ENCODE data around the gene CGN.
A peak's percentile ranks its signal among the peaks of the same experiment; 100 is the strongest.

CGN gene

GRCh38 chr1:151549199-151549598, 38.0 kb downstream of the CGN start:
- DNase-seq (ENCODE audit: low read depth in 2 of 2): no peak

GRCh38 chr1:151553659-151554058, 42.5 kb downstream of the CGN start:
- no peak for DNase-seq (ENCODE audit: low read depth in 2 of 2)

- no peak for DNase-seq (ENCODE audit: low read depth in 2 of 2)
Observed at GRCh38 chr1:151556052-151556451, 44.9 kb downstream of the CGN start.

GRCh38 chr1:151562661-151563060, 51.5 kb downstream of the CGN start:
- DNase-seq (ENCODE audit: low read depth in 2 of 2): no peak

GRCh38 chr1:151563376-151563775, 52.2 kb downstream of the CGN start:
- DNase-seq (ENCODE audit: low read depth in 2 of 2): no peak

- DNase-seq (ENCODE audit: low read depth in 2 of 2): no peak
Observed at GRCh38 chr1:151565502-151566189, 54.5 kb downstream of the CGN start.

- DNase-seq (ENCODE audit: low read depth in 2 of 2): no peak
Observed at GRCh38 chr1:151568626-151569088, 57.5 kb downstream of the CGN start.

GRCh38 chr1:151570819-151571218, 59.6 kb downstream of the CGN start:
- no peak for DNase-seq (ENCODE audit: low read depth in 2 of 2)

GRCh38 chr1:151574575-151575529, 63.7 kb downstream of the CGN start:
- peak; percentile 13 for DNase-seq (ENCODE audit: low read depth in 2 of 2)

- no peak for DNase-seq (ENCODE audit: low read depth in 2 of 2)
Observed at GRCh38 chr1:151577173-151577572, 66.0 kb downstream of the CGN start.

- no peak for DNase-seq (ENCODE audit: low read depth in 2 of 2)
Observed at GRCh38 chr1:151578941-151579340, 67.8 kb downstream of the CGN start.

- DNase-seq (ENCODE audit: low read depth in 2 of 2): no peak
Observed at GRCh38 chr1:151579436-151580225, 68.4 kb downstream of the CGN start.

- DNase-seq (ENCODE audit: low read depth in 2 of 2): no peak
Observed at GRCh38 chr1:151581451-151581850, 70.3 kb downstream of the CGN start.

GRCh38 chr1:151581921-151582320, 70.7 kb downstream of the CGN start:
- DNase-seq (ENCODE audit: low read depth in 2 of 2): no peak

- DNase-seq (ENCODE audit: low read depth in 2 of 2): no peak
Observed at GRCh38 chr1:151583796-151584195, 72.6 kb downstream of the CGN start.

GRCh38 chr1:151584278-151584677, 73.1 kb downstream of the CGN start:
- DNase-seq (ENCODE audit: low read depth in 2 of 2): no peak

- no peak for DNase-seq (ENCODE audit: low read depth in 2 of 2)
Observed at GRCh38 chr1:151584780-151585179, 73.6 kb downstream of the CGN start.

GRCh38 chr1:151585622-151586021, 74.4 kb downstream of the CGN start:
- no peak for DNase-seq (ENCODE audit: low read depth in 2 of 2)

All from stimulated activated CD8-positive, alpha-beta memory T cell treated with anti-CD3 and anti-CD28 coated beads, Interleukin-2, amount 100 ng/mL, for 48 hours (primary cell).